Tibial nerve (tissue), 4 donors: ENCODE data around the gene THNSL1. TPM values are rescaled to one million over a fixed set of nuclear protein-coding genes. Genes with fewer than 3 reads are reported as not detected.

ENCODE experiments used
- DNase-seq, 2 donors: peaks; one replicate each; pipeline ENCODE4 v3.0.0-alpha.2; 2019; ENCODE audit warnings: low spot score in 2 of 2
- H3K27ac ChIP-seq, 4 donors: fragments of 200-600 bp; sonication (generic) in 3 of 4; one replicate each; pipeline ENCODE4 v1.5.1; 2017 to 2019; ENCODE audit warnings: mild to moderate bottlenecking in 1 of 4
- H3K27me3 ChIP-seq, 2 donors: fragments of 200-600 bp; sonication (generic) in 1 of 2; one replicate each; pipeline versions ENCODE4 v1.5.1 to v1.6.0; 2017 to 2019
- H3K36me3 ChIP-seq, 3 donors: fragments of 200-600 bp; sonication (generic); one replicate each; pipeline ENCODE4 v1.5.1; 2018 to 2019
- H3K4me1 ChIP-seq, 4 donors: fragments of 200-600 bp; sonication (generic) in 3 of 4; one replicate each; pipeline ENCODE4 v1.5.1; 2017 to 2019
- H3K4me3 ChIP-seq, 4 donors: fragments of 200-600 bp; sonication (generic) in 3 of 4; one replicate each; pipeline ENCODE4 v1.5.1; 2017 to 2019; ENCODE audit warnings: mild to moderate bottlenecking in 1 of 4, moderate library complexity in 1 of 4
- H3K9me3 ChIP-seq, 4 donors: fragments of 200-600 bp; sonication (generic) in 3 of 4; one replicate each; pipeline ENCODE4 v1.5.1; 2017 to 2019
- CTCF ChIP-seq, 5 experiments: fragments of 200-600 bp in 3 of 5; fragments of 450-650 bp in 2 of 5; sonication (generic) in 3 of 5; IDR thresholded peaks; one replicate each; pipeline ENCODE4 v1.5.1; 2016 to 2019; ENCODE audit warnings: antibody characterized with exemption in 5 of 5, mild to moderate bottlenecking in 3 of 5, moderate library complexity in 2 of 5
- EP300 ChIP-seq, 2 donors: sonication (generic); formaldehyde crosslinking; IDR thresholded peaks; one replicate each; pipeline ENCODE4 v1.6.1; 2017; ENCODE audit warnings: antibody characterized with exemption in 2 of 2, mild to moderate bottlenecking in 1 of 2
- POLR2A ChIP-seq, 2 donors: fragments of 450-650 bp; IDR thresholded peaks; one replicate each; pipeline ENCODE4 v1.6.1; 2017; ENCODE audit warnings: antibody characterized with exemption in 2 of 2, mild to moderate bottlenecking in 2 of 2, moderate library complexity in 2 of 2
- WGBS, 2 donors: methylation state at CpG; one replicate each; pipeline ENCODE4 v1.1.5; 2018; 5-methylcytosine and 5-hydroxymethylcytosine counted together
- total RNA-seq, 4 donors: library from RNA; depleted of rRNA; stranded (reverse); fragments of >200 nt; gene quantifications; one replicate each; pipeline ENCODE4 v1.1.0, GENCODE V29; 2016

THNSL1 gene
- total RNA-seq, 4 donors from 2014 or later = 1.5 to 2.7 (median 1.8) TPM

GRCh38 chr10:25068152-25069058 is 52.0 kb downstream of the THNSL1 start:
- H3K36me3 ChIP-seq = no peaks in the 10 kb centered on the region
- H3K4me3 ChIP-seq = no peak overlapping the region
- H3K27ac ChIP-seq = no peak overlapping the region
- WGBS, 2 donors = 44 to 55% methylated on average over 11 of the region's 11 CpGs
- no peaks in the 10 kb centered on the region for H3K9me3 ChIP-seq
- no peaks in the 10 kb centered on the region for H3K27me3 ChIP-seq
- TF ChIP-seq POLR2A (IDR thresholded peaks at IDR 0.05) (no peak), EP300 (IDR thresholded peaks at IDR 0.05) (no peak), CTCF (IDR thresholded peaks at IDR 0.05) (no peak)
- DNase-seq = no peak
- H3K4me1 ChIP-seq = no peaks in the 10 kb centered on the region

- Histone ChIP-seq H3K4me1 (no peaks in the 10 kb centered on the region), H3K4me3 (no peak overlapping the region), H3K36me3 (no peaks in the 10 kb centered on the region), H3K27ac (no peak overlapping the region), H3K27me3 (no peaks in the 10 kb centered on the region), H3K9me3 (no peaks in the 10 kb centered on the region)
- DNase-seq = no peak
- TF ChIP-seq CTCF (IDR thresholded peaks at IDR 0.05) = no peak
- no peak for TF ChIP-seq POLR2A (IDR thresholded peaks at IDR 0.05)
- no peak for TF ChIP-seq EP300 (IDR thresholded peaks at IDR 0.05)
- WGBS, 2 donors = 77 to 96% methylated on average over 1 of the region's 1 CpG
Measured at GRCh38 chr10:25071227-25071626, 54.8 kb downstream of the THNSL1 start.

GRCh38 chr10:25072786-25073185 is 56.4 kb downstream of the THNSL1 start:
- Histone ChIP-seq H3K27ac (no peak overlapping the region), H3K27me3 (no peaks in the 10 kb centered on the region), H3K4me3 (no peak overlapping the region), H3K4me1 (no peaks in the 10 kb centered on the region), H3K9me3 (no peaks in the 10 kb centered on the region), H3K36me3 (no peaks in the 10 kb centered on the region)
- DNase-seq = no peak
- WGBS, 2 donors = 82 to 83% methylated on average over 2 of the region's 2 CpGs
- TF ChIP-seq EP300 (IDR thresholded peaks at IDR 0.05) (no peak), POLR2A (IDR thresholded peaks at IDR 0.05) (no peak), CTCF (IDR thresholded peaks at IDR 0.05) (no peak)

GRCh38 chr10:25075825-25076224 is 59.4 kb downstream of the THNSL1 start:
- no peaks in the 10 kb centered on the region for H3K36me3 ChIP-seq

More at GRCh38 chr10:25075825-25076224, 59.4 kb downstream of the THNSL1 start:
- TF ChIP-seq POLR2A (IDR thresholded peaks at IDR 0.05) (no peak), CTCF (IDR thresholded peaks at IDR 0.05) (no peak), EP300 (IDR thresholded peaks at IDR 0.05) (no peak)
- Histone ChIP-seq H3K9me3 (no peaks in the 10 kb centered on the region), H3K4me3 (no peak overlapping the region), H3K27me3 (no peaks in the 10 kb centered on the region), H3K4me1 (peaks cover 0 to 3% (median 0%) of the 10 kb centered on the region in 4 donors), H3K27ac (no peak overlapping the region)
- DNase-seq = no peak
- WGBS, 2 donors = 81 to 83% methylated on average over 4 of the region's 4 CpGs

Other genes with a start within 250 kb of the THNSL1 start
- gene PRTFDC1, start 64.0 kb upstream of the THNSL1 start, total RNA-seq = 1 to 10 TPM in 3 of 4 donors, under 1 TPM in 1; 0.78 to 5.7 (median 1.3) TPM
- not detected for gene ENKUR, start 454 bp upstream of the THNSL1 start, total RNA-seq
- gene GPR158, start 158.4 kb downstream of the THNSL1 start, total RNA-seq = under 1 TPM; under 0.01 to 0.39 (median under 0.01) TPM